ENCODE data around the gene CFTR. TPM values are rescaled to one million over a fixed set of nuclear protein-coding genes. Genes with fewer than 3 reads are reported as not detected.

Gene CFTR
- total RNA-seq, 2 experiments from 2014 or later = not detected

DNA sequence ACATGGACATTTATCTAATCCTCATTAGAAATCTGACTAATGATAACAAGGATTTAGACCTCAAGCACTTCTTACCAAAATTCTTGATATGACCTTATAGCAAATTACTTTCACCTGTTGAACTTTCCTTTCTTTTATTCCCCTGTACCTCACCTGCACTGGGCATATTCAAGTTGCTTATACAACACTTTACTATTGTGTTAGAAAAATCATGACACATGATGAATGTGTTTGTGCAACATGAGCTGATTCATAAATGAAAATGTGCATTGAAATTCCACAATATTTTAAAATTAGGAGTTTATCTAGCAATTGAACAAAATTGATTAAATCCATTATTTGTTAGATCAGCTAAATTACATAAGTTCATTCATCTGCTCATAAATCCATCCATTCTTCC is 160.6 kb downstream of the CFTR start:
- ChIA-PET CTCF (no interaction called here), POLR2A (no interaction called here)
- H3K27me3 Mint-ChIP-seq = peaks cover 3% of the 10 kb centered on the region
- H3K27ac Mint-ChIP-seq = no peak overlapping the region
- no peaks in the 10 kb centered on the region for H3K9me3 Mint-ChIP-seq
- DNase-seq (no peak), ATAC-seq (no peak)
- no peak overlapping the region for H3K4me3 Mint-ChIP-seq
- TF ChIP-seq, protein P1, sequence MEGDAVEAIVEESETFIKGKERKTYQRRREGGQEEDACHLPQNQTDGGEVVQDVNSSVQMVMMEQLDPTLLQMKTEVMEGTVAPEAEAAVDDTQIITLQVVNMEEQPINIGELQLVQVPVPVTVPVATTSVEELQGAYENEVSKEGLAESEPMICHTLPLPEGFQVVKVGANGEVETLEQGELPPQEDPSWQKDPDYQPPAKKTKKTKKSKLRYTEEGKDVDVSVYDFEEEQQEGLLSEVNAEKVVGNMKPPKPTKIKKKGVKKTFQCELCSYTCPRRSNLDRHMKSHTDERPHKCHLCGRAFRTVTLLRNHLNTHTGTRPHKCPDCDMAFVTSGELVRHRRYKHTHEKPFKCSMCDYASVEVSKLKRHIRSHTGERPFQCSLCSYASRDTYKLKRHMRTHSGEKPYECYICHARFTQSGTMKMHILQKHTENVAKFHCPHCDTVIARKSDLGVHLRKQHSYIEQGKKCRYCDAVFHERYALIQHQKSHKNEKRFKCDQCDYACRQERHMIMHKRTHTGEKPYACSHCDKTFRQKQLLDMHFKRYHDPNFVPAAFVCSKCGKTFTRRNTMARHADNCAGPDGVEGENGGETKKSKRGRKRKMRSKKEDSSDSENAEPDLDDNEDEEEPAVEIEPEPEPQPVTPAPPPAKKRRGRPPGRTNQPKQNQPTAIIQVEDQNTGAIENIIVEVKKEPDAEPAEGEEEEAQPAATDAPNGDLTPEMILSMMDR (IDR thresholded peaks at IDR 0.05) = no peak
- intact Hi-C loops (cut with micrococcal nuclease) = no loop called here
- no peaks in the 10 kb centered on the region for H3K4me1 Mint-ChIP-seq (ENCODE audit: low read depth)
- H3K36me3 Mint-ChIP-seq (ENCODE audit: low read depth) = no peaks in the 10 kb centered on the region

DNA sequence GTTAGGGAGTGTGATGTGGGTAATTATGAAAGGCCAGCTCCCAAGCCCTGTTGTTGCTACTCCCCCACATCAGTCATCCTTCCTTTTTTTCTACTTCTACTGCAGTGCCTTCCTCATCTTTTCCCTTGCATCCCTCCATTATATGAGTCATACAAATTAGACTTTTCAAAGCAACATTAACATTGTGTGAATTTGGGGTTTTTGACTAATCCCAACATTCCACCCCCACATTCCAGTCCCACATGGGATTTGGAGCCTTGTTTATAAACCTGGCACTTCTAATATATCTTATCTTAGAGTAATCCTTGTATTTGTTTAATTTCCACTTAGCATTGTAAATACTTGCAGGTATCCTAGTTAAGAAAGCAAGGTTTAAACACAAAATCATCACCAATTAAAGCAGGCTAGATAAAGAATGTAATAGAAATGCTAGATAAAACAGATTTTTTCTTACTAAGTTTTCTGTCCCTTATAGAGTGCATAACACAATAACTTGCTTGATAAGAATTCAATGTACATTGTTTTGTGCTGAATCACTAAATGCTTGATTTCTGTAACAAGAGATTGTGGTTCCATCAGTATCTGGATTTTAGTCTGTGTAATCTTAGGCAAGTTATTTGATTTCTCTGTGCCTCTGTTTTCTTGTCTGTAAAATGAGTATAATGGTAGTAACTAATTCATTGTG is 165.8 kb downstream of the CFTR start:
- intact Hi-C loops (cut with micrococcal nuclease) = no loop called here
- Mint-ChIP-seq H3K27ac (no peak overlapping the region), H3K4me1 (ENCODE audit: low read depth) (no peaks in the 10 kb centered on the region), H3K9me3 (no peaks in the 10 kb centered on the region), H3K27me3 (no peaks in the 10 kb centered on the region), H3K36me3 (ENCODE audit: low read depth) (no peaks in the 10 kb centered on the region), H3K4me3 (no peak overlapping the region)
- POLR2A ChIA-PET = no interaction called here
- ATAC-seq (no peak), DNase-seq (no peak)
- TF ChIP-seq, protein P1 (IDR thresholded peaks at IDR 0.05) = no peak
- CTCF ChIA-PET = no interaction called here

DNA sequence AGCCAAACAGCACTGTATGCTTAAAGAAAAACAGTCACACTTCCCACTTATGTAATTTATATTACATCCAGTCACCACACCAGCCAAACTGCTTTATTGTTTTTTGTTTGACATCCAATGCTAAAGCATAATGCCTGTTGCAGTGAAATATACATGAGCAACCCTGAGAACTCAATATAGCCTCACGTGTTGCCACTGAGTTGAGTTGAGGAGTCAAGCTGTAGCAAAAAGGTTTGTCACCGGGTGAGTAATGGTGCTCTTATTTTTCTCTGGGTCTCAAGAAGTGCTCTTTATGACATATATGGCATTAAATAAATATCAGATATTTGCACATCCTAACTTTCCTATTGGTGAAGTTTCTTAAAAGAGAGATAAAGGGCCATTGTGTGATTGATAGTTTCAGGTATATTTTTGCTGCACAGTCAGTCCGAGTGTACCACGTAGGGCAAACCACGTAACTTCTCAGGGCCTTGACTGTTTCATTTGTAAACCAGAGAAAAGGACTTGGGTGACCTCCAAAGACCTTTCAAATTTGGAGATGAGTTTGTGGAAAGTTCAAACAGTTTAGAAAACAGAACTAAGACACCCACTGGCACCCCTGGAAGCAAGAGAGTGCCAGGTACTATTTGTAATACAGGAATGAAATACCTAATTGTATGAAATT is 168.5 kb downstream of the CFTR start:
- intact Hi-C loops (cut with micrococcal nuclease) = no loop called here
- no peak for ATAC-seq

DNA sequence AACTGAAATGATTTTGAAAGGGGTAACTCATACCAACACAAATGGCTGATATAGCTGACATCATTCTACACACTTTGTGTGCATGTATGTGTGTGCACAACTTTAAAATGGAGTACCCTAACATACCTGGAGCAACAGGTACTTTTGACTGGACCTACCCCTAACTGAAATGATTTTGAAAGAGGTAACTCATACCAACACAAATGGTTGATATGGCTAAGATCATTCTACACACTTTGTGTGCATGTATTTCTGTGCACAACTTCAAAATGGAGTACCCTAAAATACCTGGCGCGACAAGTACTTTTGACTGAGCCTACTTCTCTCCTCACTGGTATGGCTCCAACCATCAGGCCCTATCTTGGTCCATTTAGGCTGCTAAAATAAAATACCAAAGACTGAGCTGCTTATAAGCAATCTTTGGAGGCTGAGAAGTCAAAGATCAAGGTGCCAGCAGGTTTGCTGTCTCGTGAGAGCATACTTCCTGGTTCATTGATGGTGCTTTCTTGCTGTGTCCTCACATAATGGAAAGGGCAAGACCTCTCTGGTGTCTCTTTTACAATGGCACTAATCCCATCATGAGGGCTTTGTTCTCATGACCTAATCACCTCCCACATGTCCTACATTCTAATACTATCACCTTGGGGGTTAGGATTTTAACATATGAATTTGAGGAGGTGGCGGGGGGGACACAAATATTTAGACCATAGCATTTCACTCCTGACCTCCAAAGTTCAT is 173.3 kb downstream of the CFTR start:
- H3K36me3 Mint-ChIP-seq (ENCODE audit: low read depth) = no peaks in the 10 kb centered on the region
- intact Hi-C loops (cut with micrococcal nuclease) = no loop called here
- no peak overlapping the region for H3K4me3 Mint-ChIP-seq
- H3K27ac Mint-ChIP-seq = no peak overlapping the region
- ChIA-PET POLR2A (no interaction called here), CTCF (no interaction called here)
- TF ChIP-seq, protein P1 (IDR thresholded peaks at IDR 0.05) = no peak
- no peak for ATAC-seq
- H3K27me3 Mint-ChIP-seq = no peaks in the 10 kb centered on the region
- no peaks in the 10 kb centered on the region for H3K9me3 Mint-ChIP-seq
- H3K4me1 Mint-ChIP-seq (ENCODE audit: low read depth) = no peaks in the 10 kb centered on the region
- DNase-seq = no peak

More for the DNA sequence above, 168.5 kb downstream of the CFTR start:
- ChIA-PET CTCF (no interaction called here), POLR2A (no interaction called here)
- TF ChIP-seq, protein P1 (IDR thresholded peaks at IDR 0.05) = no peak
- H3K27ac Mint-ChIP-seq = no peak overlapping the region
- no peaks in the 10 kb centered on the region for H3K36me3 Mint-ChIP-seq (ENCODE audit: low read depth)
- no peaks in the 10 kb centered on the region for H3K27me3 Mint-ChIP-seq
- H3K4me1 Mint-ChIP-seq (ENCODE audit: low read depth) = no peaks in the 10 kb centered on the region
- no peak overlapping the region for H3K4me3 Mint-ChIP-seq
- DNase-seq = no peak
- H3K9me3 Mint-ChIP-seq = no peaks in the 10 kb centered on the region

DNA sequence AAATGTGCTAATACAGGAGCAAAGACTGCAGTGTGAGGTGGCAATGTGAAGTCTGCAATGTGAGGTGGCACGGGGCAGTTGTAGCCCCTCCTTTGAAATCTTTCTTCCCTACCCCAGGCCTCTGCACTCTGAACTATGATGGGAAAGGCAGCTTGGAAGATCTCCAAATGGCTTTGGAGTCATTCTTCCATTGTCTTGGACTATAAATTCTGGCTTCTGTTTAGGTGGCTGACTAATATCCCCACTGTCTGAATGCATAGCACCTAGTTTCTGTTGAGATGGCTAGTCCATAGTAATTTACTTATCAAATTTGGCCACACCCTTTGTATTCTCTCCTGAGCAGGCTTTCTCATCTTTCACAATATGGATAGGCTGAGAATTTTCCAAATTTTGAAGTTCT is 175.0 kb downstream of the CFTR start:
- ATAC-seq = no peak
- Mint-ChIP-seq H3K4me3 (no peak overlapping the region), H3K27me3 (no peaks in the 10 kb centered on the region), H3K27ac (no peak overlapping the region), H3K4me1 (ENCODE audit: low read depth) (no peaks in the 10 kb centered on the region), H3K36me3 (ENCODE audit: low read depth) (no peaks in the 10 kb centered on the region), H3K9me3 (no peaks in the 10 kb centered on the region)
- ChIA-PET POLR2A (no interaction called here), CTCF (no interaction called here)
- TF ChIP-seq, protein P1 (IDR thresholded peaks at IDR 0.05) = no peak
- intact Hi-C loops (cut with micrococcal nuclease) = no loop called here
- DNase-seq = no peak

All from activated CD8-positive, alpha-beta T cell treated with anti-CD3 and anti-CD28 coated beads for 36 hours (primary cell).